ENCODE measurements around the gene GNB1. TPM values are rescaled to one million over a fixed set of nuclear protein-coding genes. Genes with fewer than 3 reads are reported as not detected.

GNB1 gene
- total and polyA plus RNA-seq, 4 experiments from 2014 or later: 70.9 to 276 (median 197) TPM

- Histone ChIP-seq H3K9me3 (ENCODE audit: control insufficient read depth in 1 of 2, low read length in 2 of 2) (no peaks in the 10 kb centered on the region), H3K27ac (ENCODE audit: low read depth, low read length) (no peak overlapping the region), H3K4me3 (ENCODE audit: low read length in 2 of 2) (no peak overlapping the region), H3K36me3 (ENCODE audit: insufficient read depth, low read length) (no peaks in the 10 kb centered on the region), H3K27me3 (ENCODE audit: insufficient read depth, low read length) (no peaks in the 10 kb centered on the region), H3K4me1 (ENCODE audit: insufficient read depth, low read length) (peaks cover 21% of the 10 kb centered on the region)
- DNase-seq: peak in 4 of 5 donors; percentile 54 to 67 (median 58)
- POLR2A ChIA-PET (ENCODE audit: partially characterized antibody): interaction anchor here (0.9 to 2.1 kb wide), 4 partner anchors 12 to 127 kb away, joined by 3 to 7 read pairs (median 4); no protein-coding TSS in a partner anchor
- H3K9me3 Mint-ChIP-seq: no peaks in the 10 kb centered on the region
- CTCF ChIA-PET (ENCODE audit: partially characterized antibody): interaction anchor here (0.6 to 6.5 kb wide), 18 partner anchors 10 to 292 kb away, joined by 3 to 58 read pairs (median 4); no protein-coding TSS in a partner anchor
- H3K4me3 Mint-ChIP-seq: peak overlapping the region in 6 of 8 donors; percentile 56 to 75 (median 62)
- no peaks in the 10 kb centered on the region for H3K36me3 Mint-ChIP-seq
- no peaks in the 10 kb centered on the region for H3K27me3 Mint-ChIP-seq
- intact Hi-C loops (cut with micrococcal nuclease): loop anchor here (1.0 to 5.0 kb wide), 2 partner anchors 48 to 184 kb away; partner anchors contain the start of gene CDK11A
- peak overlapping the region; percentile 36 to 86 (median 72) for H3K27ac Mint-ChIP-seq
- peaks cover 7 to 16% (median 11%) of the 10 kb centered on the region in 4 donors for H3K4me1 Mint-ChIP-seq
Observed at GRCh38 chr1:1906185-1907097, 15.6 kb upstream of the GNB1 start.

GRCh38 chr1:1903224-1903623 lies 12.3 kb upstream of the GNB1 start:
- DNase-seq: no peak
- Histone ChIP-seq H3K4me1 (ENCODE audit: insufficient read depth, low read length) (peaks cover 10% of the 10 kb centered on the region), H3K27ac (ENCODE audit: low read depth, low read length) (no peak overlapping the region), H3K36me3 (ENCODE audit: insufficient read depth, low read length) (no peaks in the 10 kb centered on the region), H3K4me3 (ENCODE audit: low read length in 2 of 2) (no peak overlapping the region), H3K9me3 (ENCODE audit: control insufficient read depth in 1 of 2, low read length in 2 of 2) (no peaks in the 10 kb centered on the region), H3K27me3 (ENCODE audit: insufficient read depth, low read length) (no peaks in the 10 kb centered on the region)
- ChIA-PET POLR2A (ENCODE audit: partially characterized antibody) (interaction anchor here (0.6 kb wide), 1 partner anchor 167 kb away, joined by 3 read pairs; no protein-coding TSS in a partner anchor), CTCF (ENCODE audit: partially characterized antibody) (no interaction called here)
- Mint-ChIP-seq H3K27ac (no peak overlapping the region), H3K4me1 (peaks cover 6 to 7% (median 6%) of the 10 kb centered on the region in 4 donors), H3K4me3 (no peak overlapping the region), H3K9me3 (no peaks in the 10 kb centered on the region), H3K36me3 (no peaks in the 10 kb centered on the region), H3K27me3 (no peaks in the 10 kb centered on the region)
- intact Hi-C loops (cut with micrococcal nuclease): no loop called here

GRCh38 chr1:1901641-1902294 lies 10.9 kb upstream of the GNB1 start:
- Mint-ChIP-seq H3K9me3 (no peaks in the 10 kb centered on the region), H3K4me3 (no peak overlapping the region), H3K27ac (no peak overlapping the region), H3K27me3 (no peaks in the 10 kb centered on the region), H3K4me1 (peaks cover 6 to 7% (median 7%) of the 10 kb centered on the region in 4 donors), H3K36me3 (no peaks in the 10 kb centered on the region)
- no peak overlapping the region for H3K27ac ChIP-seq (ENCODE audit: low read depth, low read length)
- DNase-seq: no peak
- ChIA-PET POLR2A (ENCODE audit: partially characterized antibody) (interaction anchor here (0.6 to 1.5 kb wide), 2 partner anchors 10 to 239 kb away, joined by 3 to 4 read pairs; no protein-coding TSS in a partner anchor), CTCF (ENCODE audit: partially characterized antibody) (no interaction called here)
- no peaks in the 10 kb centered on the region for H3K36me3 ChIP-seq (ENCODE audit: insufficient read depth, low read length)
- no peaks in the 10 kb centered on the region for H3K9me3 ChIP-seq (ENCODE audit: control insufficient read depth in 1 of 2, low read length in 2 of 2)
- peaks cover 6% of the 10 kb centered on the region for H3K4me1 ChIP-seq (ENCODE audit: insufficient read depth, low read length)
- intact Hi-C loops (cut with micrococcal nuclease): no loop called here
- no peaks in the 10 kb centered on the region for H3K27me3 ChIP-seq (ENCODE audit: insufficient read depth, low read length)
- no peak overlapping the region for H3K4me3 ChIP-seq (ENCODE audit: low read length in 2 of 2)

GRCh38 chr1:1900883-1901640 lies 10.2 kb upstream of the GNB1 start:
- Histone ChIP-seq H3K4me1 (ENCODE audit: insufficient read depth, low read length) (peaks cover under 1% of the 10 kb centered on the region), H3K27me3 (ENCODE audit: insufficient read depth, low read length) (no peaks in the 10 kb centered on the region), H3K27ac (ENCODE audit: low read depth, low read length) (no peak overlapping the region), H3K36me3 (ENCODE audit: insufficient read depth, low read length) (no peaks in the 10 kb centered on the region), H3K4me3 (ENCODE audit: low read length in 2 of 2) (no peak overlapping the region), H3K9me3 (ENCODE audit: control insufficient read depth in 1 of 2, low read length in 2 of 2) (no peaks in the 10 kb centered on the region)
- H3K4me1 Mint-ChIP-seq: peaks cover 2 to 4% (median 3%) of the 10 kb centered on the region in 4 donors
- no peak overlapping the region for H3K27ac Mint-ChIP-seq
- no peak for DNase-seq
- no peaks in the 10 kb centered on the region for H3K27me3 Mint-ChIP-seq
- ChIA-PET POLR2A (ENCODE audit: partially characterized antibody) (interaction anchor here (1.5 kb wide), 1 partner anchor 9 kb away, joined by 4 read pairs; no protein-coding TSS in a partner anchor), CTCF (ENCODE audit: partially characterized antibody) (no interaction called here)
- no peaks in the 10 kb centered on the region for H3K36me3 Mint-ChIP-seq
- no peaks in the 10 kb centered on the region for H3K9me3 Mint-ChIP-seq
- no peak overlapping the region for H3K4me3 Mint-ChIP-seq
- intact Hi-C loops (cut with micrococcal nuclease): no loop called here

GRCh38 chr1:1899967-1900327 lies 9.1 kb upstream of the GNB1 start:
- H3K4me3 Mint-ChIP-seq: no peak overlapping the region
- H3K4me3 ChIP-seq (ENCODE audit: low read length in 2 of 2): no peak overlapping the region
- H3K9me3 ChIP-seq (ENCODE audit: control insufficient read depth in 1 of 2, low read length in 2 of 2): no peaks in the 10 kb centered on the region
- ChIA-PET CTCF (ENCODE audit: partially characterized antibody) (no interaction called here), POLR2A (ENCODE audit: partially characterized antibody) (interaction anchor here (0.8 to 2.9 kb wide), 2 partner anchors 9 to 11 kb away, joined by 3 to 16 read pairs; no protein-coding TSS in a partner anchor)
- peaks cover 2 to 7% (median 5%) of the 10 kb centered on the region in 4 donors for H3K4me1 Mint-ChIP-seq
- intact Hi-C loops (cut with micrococcal nuclease): no loop called here
- H3K27ac ChIP-seq (ENCODE audit: low read depth, low read length): no peak overlapping the region
- peaks cover 6% of the 10 kb centered on the region for H3K4me1 ChIP-seq (ENCODE audit: insufficient read depth, low read length)
- no peaks in the 10 kb centered on the region for H3K27me3 ChIP-seq (ENCODE audit: insufficient read depth, low read length)
- no peaks in the 10 kb centered on the region for H3K36me3 Mint-ChIP-seq
- no peaks in the 10 kb centered on the region for H3K36me3 ChIP-seq (ENCODE audit: insufficient read depth, low read length)
- H3K27me3 Mint-ChIP-seq: peaks cover 0 to 2% of the 10 kb centered on the region in 2 donors
- H3K27ac Mint-ChIP-seq: no peak overlapping the region
- H3K9me3 Mint-ChIP-seq: no peaks in the 10 kb centered on the region
- no peak for DNase-seq

GRCh38 chr1:1899266-1899966 lies 8.5 kb upstream of the GNB1 start:
- H3K27me3 ChIP-seq (ENCODE audit: insufficient read depth, low read length): no peaks in the 10 kb centered on the region
- Mint-ChIP-seq H3K27ac (no peak overlapping the region), H3K4me3 (no peak overlapping the region), H3K9me3 (no peaks in the 10 kb centered on the region), H3K36me3 (no peaks in the 10 kb centered on the region), H3K4me1 (peaks cover 2 to 13% (median 10%) of the 10 kb centered on the region in 4 donors), H3K27me3 (peaks cover 0 to 4% of the 10 kb centered on the region in 2 donors)
- intact Hi-C loops (cut with micrococcal nuclease): no loop called here
- ChIA-PET CTCF (ENCODE audit: partially characterized antibody) (interaction anchor here (1.0 to 6.4 kb wide), 2 partner anchors 7 to 16 kb away, joined by 4 to 58 read pairs; no protein-coding TSS in a partner anchor), POLR2A (ENCODE audit: partially characterized antibody) (interaction anchor here (0.8 to 2.9 kb wide), 2 partner anchors 10 to 11 kb away, joined by 3 to 16 read pairs; no protein-coding TSS in a partner anchor)
- H3K4me1 ChIP-seq (ENCODE audit: insufficient read depth, low read length): peaks cover 11% of the 10 kb centered on the region
- no peak overlapping the region for H3K4me3 ChIP-seq (ENCODE audit: low read length in 2 of 2)
- H3K27ac ChIP-seq (ENCODE audit: low read depth, low read length): no peak overlapping the region
- no peak for DNase-seq
- H3K9me3 ChIP-seq (ENCODE audit: control insufficient read depth in 1 of 2, low read length in 2 of 2): no peaks in the 10 kb centered on the region
- no peaks in the 10 kb centered on the region for H3K36me3 ChIP-seq (ENCODE audit: insufficient read depth, low read length)

All from CD4-positive, alpha-beta memory T cell (primary cell).